ENCODE data around the gene RNF146. TPM values are rescaled to one million over a fixed set of nuclear protein-coding genes. Genes with fewer than 3 reads are reported as not detected.

Gene RNF146
- total RNA-seq, 1 experiment from 2014 or later: 42.4 TPM

- no peak for DNase-seq (ENCODE audit: unreplicated experiment)
- Mint-ChIP-seq H3K4me1 (ENCODE audit: insufficient read depth, unreplicated experiment) (no peaks in the 10 kb centered on the region), H3K27me3 (ENCODE audit: insufficient read depth, unreplicated experiment) (no peaks in the 10 kb centered on the region), H3K36me3 (ENCODE audit: insufficient read depth, unreplicated experiment) (peaks cover 61% of the 10 kb centered on the region), H3K9me3 (ENCODE audit: unreplicated experiment) (no peaks in the 10 kb centered on the region), H3K27ac (ENCODE audit: low read depth, unreplicated experiment) (no peak overlapping the region), H3K4me3 (ENCODE audit: unreplicated experiment) (no peak overlapping the region)
- no peak for TF ChIP-seq CTCF (IDR thresholded peaks at IDR 0.05; ENCODE audit: unreplicated experiment)
- ChIA-PET CTCF (interaction anchor here (0.6 to 1.7 kb wide), 5 partner anchors 11 to 258 kb away, joined by 3 to 10 read pairs (median 3); no protein-coding TSS in a partner anchor), POLR2A (interaction anchor here (0.7 to 2.0 kb wide), 3 partner anchors 9 to 15 kb away, joined by 3 to 6 read pairs (median 4); no protein-coding TSS in a partner anchor)
- BruUV-seq (replicated peaks): no TSS peak
- intact Hi-C loops (cut with micrococcal nuclease): no loop called here
These were observed 24.8 kb downstream of the RNF146 start for GRCh38 chr6:127291495-127291894.

GRCh38 chr6:127297502-127298070 is 30.9 kb downstream of the RNF146 start:
- CTCF ChIA-PET: interaction anchor here (1.0 to 2.0 kb wide), 6 partner anchors 11 to 241 kb away, joined by 3 to 6 read pairs (median 4); partner anchors contain the start of gene RNF146
- BruUV-seq (replicated peaks): no TSS peak
- no peak for TF ChIP-seq CTCF (IDR thresholded peaks at IDR 0.05; ENCODE audit: unreplicated experiment)
- Mint-ChIP-seq H3K4me3 (ENCODE audit: unreplicated experiment) (no peak overlapping the region), H3K9me3 (ENCODE audit: unreplicated experiment) (no peaks in the 10 kb centered on the region), H3K4me1 (ENCODE audit: insufficient read depth, unreplicated experiment) (no peaks in the 10 kb centered on the region), H3K36me3 (ENCODE audit: insufficient read depth, unreplicated experiment) (peaks cover 25% of the 10 kb centered on the region), H3K27ac (ENCODE audit: low read depth, unreplicated experiment) (no peak overlapping the region), H3K27me3 (ENCODE audit: insufficient read depth, unreplicated experiment) (no peaks in the 10 kb centered on the region)
- no peak for DNase-seq (ENCODE audit: unreplicated experiment)
- intact Hi-C loops (cut with micrococcal nuclease): no loop called here
- POLR2A ChIA-PET: interaction anchor here (0.6 to 1.1 kb wide), 4 partner anchors 10 to 566 kb away, joined by 3 to 5 read pairs (median 4); no protein-coding TSS in a partner anchor

- ChIA-PET CTCF (interaction anchor here (1.7 to 4.2 kb wide), 2 partner anchors 9 to 241 kb away, joined by 7 to 52 read pairs; no protein-coding TSS in a partner anchor), POLR2A (interaction anchor here (0.8 kb wide), 1 partner anchor 11 kb away, joined by 4 read pairs; no protein-coding TSS in a partner anchor)
- BruUV-seq (replicated peaks): no TSS peak
- Mint-ChIP-seq H3K27me3 (ENCODE audit: insufficient read depth, unreplicated experiment) (no peaks in the 10 kb centered on the region), H3K9me3 (ENCODE audit: unreplicated experiment) (no peaks in the 10 kb centered on the region), H3K4me3 (ENCODE audit: unreplicated experiment) (no peak overlapping the region), H3K27ac (ENCODE audit: low read depth, unreplicated experiment) (no peak overlapping the region), H3K4me1 (ENCODE audit: insufficient read depth, unreplicated experiment) (no peaks in the 10 kb centered on the region), H3K36me3 (ENCODE audit: insufficient read depth, unreplicated experiment) (peaks cover 20% of the 10 kb centered on the region)
- DNase-seq (ENCODE audit: unreplicated experiment): no peak
- intact Hi-C loops (cut with micrococcal nuclease): no loop called here
- TF ChIP-seq CTCF (IDR thresholded peaks at IDR 0.05; ENCODE audit: unreplicated experiment): no peak
These were observed 31.8 kb downstream of the RNF146 start for GRCh38 chr6:127298475-127298874.

DNA sequence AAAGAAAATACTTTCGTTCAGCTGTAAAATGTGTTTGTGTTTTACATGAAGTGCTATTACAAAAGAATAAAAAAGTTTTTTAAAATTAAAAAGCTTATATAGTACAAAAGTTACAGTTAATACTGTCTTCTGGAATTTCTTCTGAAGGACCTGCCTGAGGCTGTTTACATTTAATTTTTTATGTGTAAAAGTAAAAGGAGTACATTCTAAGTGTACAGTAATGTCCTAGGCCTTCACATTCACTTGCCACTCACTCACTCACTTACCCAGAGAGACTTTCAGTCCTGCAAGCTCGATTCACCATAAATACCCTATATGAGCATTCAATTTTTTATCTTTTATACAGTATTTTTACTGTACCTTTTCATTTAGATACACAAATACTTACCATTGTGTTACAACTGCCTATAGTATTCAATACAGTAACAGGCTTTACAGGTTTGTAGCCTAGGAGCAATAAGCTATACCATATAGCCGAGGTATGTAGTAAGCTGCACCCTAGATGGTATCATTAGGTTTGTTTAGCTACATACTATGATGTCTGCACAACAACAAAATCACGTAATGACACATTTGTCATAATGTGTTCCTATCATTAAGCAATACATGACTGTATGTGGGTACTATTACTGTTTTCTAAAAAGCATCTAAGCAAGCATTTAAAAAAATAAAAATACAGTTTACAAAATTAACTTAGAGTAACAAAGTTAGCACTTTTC is 33.0 kb downstream of the RNF146 start:
- intact Hi-C loops (cut with micrococcal nuclease): loop anchor here (5.0 kb wide), 1 partner anchor 43 kb away; the partner anchor contains the start of gene ECHDC1
- H3K36me3 Mint-ChIP-seq (ENCODE audit: insufficient read depth, unreplicated experiment): peaks cover 18% of the 10 kb centered on the region
- no peak overlapping the region for H3K4me3 Mint-ChIP-seq (ENCODE audit: unreplicated experiment)
- no peak for TF ChIP-seq CTCF (IDR thresholded peaks at IDR 0.05; ENCODE audit: unreplicated experiment)
- no TSS peak for BruUV-seq (replicated peaks)
- POLR2A ChIA-PET: interaction anchor here (0.8 kb wide), 1 partner anchor 33 kb away, joined by 3 read pairs; the partner anchor contains the start of gene RNF146
- no peaks in the 10 kb centered on the region for H3K9me3 Mint-ChIP-seq (ENCODE audit: unreplicated experiment)
- peaks cover 9% of the 10 kb centered on the region for H3K4me1 Mint-ChIP-seq (ENCODE audit: insufficient read depth, unreplicated experiment)
- no peak for DNase-seq (ENCODE audit: unreplicated experiment)
- CTCF ChIA-PET: interaction anchor here (0.6 to 4.2 kb wide), 10 partner anchors 10 to 1247 kb away, joined by 3 to 52 read pairs (median 4); no protein-coding TSS in a partner anchor
- no peaks in the 10 kb centered on the region for H3K27me3 Mint-ChIP-seq (ENCODE audit: insufficient read depth, unreplicated experiment)
- no peak overlapping the region for H3K27ac Mint-ChIP-seq (ENCODE audit: low read depth, unreplicated experiment)

Data from MCF 10A (cell line).